SK-N-SH (cell line): Measurements from ENCODE around the gene DNM2. TPM values are rescaled to one million over a fixed set of nuclear protein-coding genes. Genes with fewer than 3 reads are reported as not detected.

Source experiments
- CTCF ChIA-PET: fragments of 300-600, 350-600 bp; formaldehyde crosslinking; extraction: SDS; loops from one replicate; lab custom pipeline; 2021; lab: Yijun Ruan, JAX
- POLR2A ChIA-PET: fragments of 350-600 bp; sonication (Branson Sonifier 250); formaldehyde crosslinking; extraction: SDS; loops from one replicate; lab custom pipeline; 2020; ENCODE audit warnings: antibody characterized with exemption, inconsistent platforms; lab: Yijun Ruan, JAX
- DNase-seq: peaks from one replicate; pipeline ENCODE4 v3.0.0; 2012
- H2AFZ ChIP-seq: fragments of 200-600 bp; sonication (generic); 2 replicates; pipeline ENCODE4 v1.8.1; 2016; ENCODE audit warnings: antibody characterized with exemption, mild to moderate bottlenecking, low read depth
- H3F3A ChIP-seq: fragments of 200-600 bp; sonication (generic); replicated peaks from 2 replicates; pipeline ENCODE3; 2016; ENCODE audit warnings: antibody characterized with exemption, mild to moderate bottlenecking; ENCODE audit not compliant: insufficient read depth
- H3K27ac ChIP-seq, 2 experiments: fragments of 200-500 bp in 1 of 2; fragments of 200-600 bp in 1 of 2; sonication (Bioruptor generic) in 1 of 2; sonication (generic), shearing (Covaris generic) in 1 of 2; 2 replicates each; pipeline versions ENCODE4 v1.5.1 to v1.6.1; 2014 to 2016; ENCODE audit warnings: low read depth in 2 of 2, inconsistent platforms in 1 of 2, low read length in 1 of 2, mild to moderate bottlenecking in 1 of 2, mixed read lengths in 1 of 2
- H3K27me3 ChIP-seq: fragments of 200-600 bp; sonication (generic), shearing (Covaris generic); 2 replicates; pipeline ENCODE4 v1.6.1; 2016; ENCODE audit warnings: mixed run types; ENCODE audit not compliant: insufficient read depth
- H3K36me3 ChIP-seq, 2 experiments: fragments of 200-500 bp in 1 of 2; fragments of 200-600 bp in 1 of 2; sonication (Bioruptor generic) in 1 of 2; sonication (generic) in 1 of 2; replicated peaks in 1 of 2; 2 replicates each; pipeline versions ENCODE3 to v1.5.1; 2014 to 2016; ENCODE audit warnings: low read length in 1 of 2, mild to moderate bottlenecking in 1 of 2; ENCODE audit not compliant: insufficient read depth in 2 of 2, control insufficient read depth in 1 of 2
- H3K4me1 ChIP-seq, 2 experiments: fragments of 200-500 bp in 1 of 2; fragments of 200-600 bp in 1 of 2; sonication (Bioruptor generic) in 1 of 2; sonication (generic), shearing (Covaris generic) in 1 of 2; 2 replicates each; pipeline versions ENCODE4 v1.5.1 to v1.6.1; 2014 to 2016; ENCODE audit warnings: low read depth in 1 of 2, low read length in 1 of 2, mixed run types in 1 of 2; ENCODE audit not compliant: insufficient read depth in 2 of 2, control insufficient read depth in 1 of 2
- H3K4me2 ChIP-seq: fragments of 200-600 bp; sonication (generic), shearing (Covaris generic); 2 replicates; pipeline ENCODE4 v1.6.1; 2017; ENCODE audit warnings: mixed run types
- H3K4me3 ChIP-seq, 2 experiments: fragments of 200-500 bp in 1 of 2; fragments of 200-600 bp in 1 of 2; sonication (Bioruptor generic) in 1 of 2; sonication (generic), shearing (Covaris generic) in 1 of 2; 2 replicates each; pipeline versions ENCODE4 v1.5.1 to v1.8.1; 2014 to 2016; ENCODE audit warnings: low read depth in 2 of 2, inconsistent platforms in 1 of 2, low read length in 1 of 2, mild to moderate bottlenecking in 1 of 2, mixed read lengths in 1 of 2, moderate library complexity in 1 of 2
- H3K79me2 ChIP-seq: fragments of 200-600 bp; sonication (generic); 2 replicates; pipeline ENCODE4 v1.8.1; 2017; ENCODE audit warnings: mild to moderate bottlenecking; ENCODE audit not compliant: insufficient read depth
- H3K9ac ChIP-seq: fragments of 200-600 bp; sonication (generic); 2 replicates; pipeline ENCODE4 v1.6.1; 2017; ENCODE audit warnings: mixed run types
- H3K9me2 ChIP-seq: fragments of 200-600 bp; sonication (generic); 2 replicates; pipeline ENCODE4 v1.6.1; 2017; ENCODE audit warnings: mixed run types
- H3K9me3 ChIP-seq: fragments of 200-600 bp; sonication (generic); 2 replicates; pipeline ENCODE4 v1.6.1; 2017; ENCODE audit warnings: mixed run types, mild to moderate bottlenecking, moderate library complexity
- H4K20me1 ChIP-seq: fragments of 200-600 bp; sonication (generic); 2 replicates; pipeline ENCODE4 v1.6.1; 2017; ENCODE audit warnings: mild to moderate bottlenecking, mixed run types; ENCODE audit not compliant: insufficient read depth
- CHD2 ChIP-seq: fragments of 150-350 bp; IDR thresholded peaks from 2 replicates; pipeline ENCODE4 v1.6.1; 2018; ENCODE audit warnings: low read length; ENCODE audit not compliant: partially characterized antibody
- ELF1 ChIP-seq: IDR thresholded peaks from 2 replicates; pipeline ENCODE4 v1.4.0; 2012
- EP300 ChIP-seq, 2 experiments: IDR thresholded peaks; 2 replicates each; pipeline versions ENCODE4 v1.4.0 to v1.6.1; 2012; ENCODE audit warnings: borderline replicate concordance in 1 of 2, low read depth in 1 of 2, low read length in 1 of 2
- FOXJ3 ChIP-seq: sonication (generic); formaldehyde crosslinking; IDR thresholded peaks from 2 replicates; pipeline ENCODE4 v1.5.1; 2020; ENCODE audit warnings: mild to moderate bottlenecking, missing genetic modification reagents
- GABPA ChIP-seq: IDR thresholded peaks from 2 replicates; pipeline ENCODE4 v1.4.0; 2012; ENCODE audit warnings: low read depth, mild to moderate bottlenecking
- GATA2 ChIP-seq: sonication (generic); formaldehyde crosslinking; IDR thresholded peaks from 2 replicates; pipeline ENCODE4 v1.5.0; 2020; ENCODE audit warnings: mild to moderate bottlenecking, missing genetic modification reagents
- JUND ChIP-seq: IDR thresholded peaks from 2 replicates; pipeline ENCODE4 v1.4.0; 2012
- MXI1 ChIP-seq: IDR thresholded peaks from 2 replicates; pipeline ENCODE4 v1.6.1; 2012; ENCODE audit warnings: mild to moderate bottlenecking, low read depth, low read length, improper control_type of control experiment
- NFIC ChIP-seq: IDR thresholded peaks from 2 replicates; pipeline ENCODE4 v1.4.0; 2012; ENCODE audit warnings: borderline replicate concordance
- PBX3 ChIP-seq: IDR thresholded peaks from 2 replicates; pipeline ENCODE4; 2012
- RAD21 ChIP-seq: IDR thresholded peaks from 2 replicates; pipeline ENCODE4 v1.6.1; 2012; ENCODE audit warnings: mild to moderate bottlenecking, low read length
- RCOR1 ChIP-seq: fragments of 150-350 bp; IDR thresholded peaks from 2 replicates; pipeline ENCODE4 v1.6.1; 2017; ENCODE audit warnings: antibody characterized with exemption, low read length
- RFX5 ChIP-seq: IDR thresholded peaks from 2 replicates; pipeline ENCODE4 v1.6.1; 2012; ENCODE audit warnings: mild to moderate bottlenecking, improper control_type of control experiment, low read length
- SIN3A ChIP-seq: IDR thresholded peaks from 2 replicates; pipeline ENCODE4 v1.6.1; 2012; ENCODE audit warnings: low read depth, mild to moderate bottlenecking, low read length, moderate library complexity, borderline replicate concordance
- SMC3 ChIP-seq: IDR thresholded peaks from 2 replicates; pipeline ENCODE4 v1.6.1; 2012; ENCODE audit warnings: low read depth, low read length, improper control_type of control experiment
- TCF12 ChIP-seq: IDR thresholded peaks from 2 replicates; pipeline ENCODE4 v1.4.0; 2012
- TEAD4 ChIP-seq: IDR thresholded peaks from 2 replicates; pipeline ENCODE4 v1.4.0; 2012; ENCODE audit warnings: mild to moderate bottlenecking, borderline replicate concordance; ENCODE audit not compliant: insufficient read depth
- USF1 ChIP-seq: IDR thresholded peaks from 2 replicates; pipeline ENCODE4 v1.4.0; 2012; ENCODE audit warnings: low read depth, borderline replicate concordance
- YY1 ChIP-seq: IDR thresholded peaks from 2 replicates; pipeline ENCODE4 v1.4.0; 2012; ENCODE audit warnings: low read depth, mild to moderate bottlenecking
- ZBTB33 ChIP-seq: IDR thresholded peaks from 2 replicates; pipeline ENCODE4 v1.4.0; 2012; ENCODE audit warnings: low read depth, borderline replicate concordance
- WGBS: methylation state at CpG from one replicate; pipeline ENCODE4 v1.1.6; 2017; ENCODE audit warnings: low lambda C conversion rate; 5-methylcytosine and 5-hydroxymethylcytosine counted together
- polyA plus RNA-seq, 3 experiments: library from polyadenylated mRNA; depleted of rRNA; stranded (reverse); fragments of >200 nt; gene quantifications; 2 replicates each; pipeline ENCODE4 v1.2.3, GENCODE V29; 2012

Gene DNM2
- polyA plus RNA-seq, 1 of the 3 experiments (the other 2 are of a cell fraction): 52.5 TPM

- Histone ChIP-seq H3K9ac (peak overlapping the region; percentile 75; the same call in 1 of the 2 replicates), H3K27ac (peak overlapping the region; percentile 91), H3K4me3 (peak overlapping the region; percentile 33 to 51; a peak in 2 of 4 replicates), H2AFZ (no peak overlapping the region), H3K9me2 (no peaks in the 10 kb centered on the region), H3K9me3 (no peaks in the 10 kb centered on the region), H3F3A (peaks cover 3% of the 10 kb centered on the region), H3K4me2 (peak overlapping the region; percentile 87), H3K27me3 (no peaks in the 10 kb centered on the region), H4K20me1 (no peaks in the 10 kb centered on the region), H3K4me1 (peaks cover 37 to 56% of the 10 kb centered on the region in 2 experiments; a peak in 3 of 4 replicates), H3K79me2 (peaks cover 32% of the 10 kb centered on the region), H3K36me3 (peaks cover 7 to 13% of the 10 kb centered on the region in 2 experiments)
- WGBS: 77% methylated on average over 8 of the region's 11 CpGs
- ChIA-PET CTCF (no interaction called here), POLR2A (no interaction called here)
- DNase-seq: peak; percentile 58
- TF ChIP-seq TCF12 (no peak), USF1 (no peak), YY1 (no peak), ZBTB33 (no peak), RFX5 (no peak)
Observed at GRCh38 chr19:10816691-10817090, 98.8 kb downstream of the DNM2 start.

- no peaks in the 10 kb centered on the region for H4K20me1 ChIP-seq
- peaks cover 37 to 56% of the 10 kb centered on the region in 2 experiments; a peak in 3 of 4 replicates for H3K4me1 ChIP-seq
- H3K9me2 ChIP-seq: no peaks in the 10 kb centered on the region
- DNase-seq: peak; percentile 88
- H3K36me3 ChIP-seq: peaks cover 10 to 13% of the 10 kb centered on the region in 2 experiments
- CTCF ChIA-PET: interaction anchor here (0.6 to 2.0 kb wide), 4 partner anchors 11 to 325 kb away, joined by 3 to 7 read pairs (median 5); partner anchors contain the start of gene DNM2
- 41% methylated on average over 22 of the region's 42 CpGs for WGBS
- no peaks in the 10 kb centered on the region for H3K9me3 ChIP-seq
- H3K4me3 ChIP-seq: peak overlapping the region; percentile 33 to 51
- peak overlapping the region; percentile 91 for H3K27ac ChIP-seq
- H3K4me2 ChIP-seq: peak overlapping the region; percentile 87
- H3K79me2 ChIP-seq: peaks cover 32% of the 10 kb centered on the region
- no peaks in the 10 kb centered on the region for H3K27me3 ChIP-seq
- H3K9ac ChIP-seq: peak overlapping the region; percentile 75
- peaks cover 3% of the 10 kb centered on the region for H3F3A ChIP-seq
- POLR2A ChIA-PET: interaction anchor here (0.5 to 1.7 kb wide), 3 partner anchors 9 to 96 kb away, joined by 3 to 5 read pairs (median 3); no protein-coding TSS in a partner anchor
- H2AFZ ChIP-seq: no peak overlapping the region
- TF ChIP-seq RCOR1: peak; percentile 41; the same call in 1 of the 2 replicates
- peak; percentile 17 to 69; a peak in 2 of 4 replicates for TF ChIP-seq EP300 (IDR thresholded peaks at IDR 0.05; ENCODE audit: borderline replicate concordance in 1 of 2, low read depth in 1 of 2, low read length in 1 of 2)
- TF ChIP-seq CHD2: no peak
- peak; percentile 83; the same call in 1 of the 2 replicates for TF ChIP-seq SIN3A
- TF ChIP-seq RFX5: no peak
- TF ChIP-seq NFIC: peak; percentile 88
- no peak for TF ChIP-seq YY1
- 0 out of 2 replicates have a peak, but pooled peaks have one; percentile 18 for TF ChIP-seq GABPA
- TF ChIP-seq ELF1: peak; percentile 70
- TF ChIP-seq GATA2 (CRISPR knock-in tag): no peak
- no peak for TF ChIP-seq ZBTB33
- no peak for TF ChIP-seq SMC3
- peak; percentile 64 for TF ChIP-seq JUND
- no peak for TF ChIP-seq TEAD4
- TF ChIP-seq FOXJ3 (CRISPR knock-in tag): no peak
- peak; percentile 78 for TF ChIP-seq MXI1
- TF ChIP-seq PBX3: no peak
- TF ChIP-seq RAD21: no peak
Observed at GRCh38 chr19:10817291-10818038, 99.6 kb downstream of the DNM2 start.
